ENCODE data around the gene PALD1.

The PALD1 gene

GRCh38 chr10:70535001-70535400 lies 56.4 kb downstream of the PALD1 start:
- in situ Hi-C loops (cut with HindIII; ENCODE audit: low sequenced_read_pairs) = no loop called here

GRCh38 chr10:70535451-70535850 lies 56.9 kb downstream of the PALD1 start:
- in situ Hi-C loops (cut with HindIII; ENCODE audit: low sequenced_read_pairs) = no loop called here

- in situ Hi-C loops (cut with HindIII; ENCODE audit: low sequenced_read_pairs) = no loop called here
Observed at GRCh38 chr10:70536196-70536861, 57.8 kb downstream of the PALD1 start.

- in situ Hi-C loops (cut with HindIII; ENCODE audit: low sequenced_read_pairs) = no loop called here
Observed at GRCh38 chr10:70537398-70538194, 59.0 kb downstream of the PALD1 start.

- in situ Hi-C loops (cut with HindIII; ENCODE audit: low sequenced_read_pairs) = no loop called here
Observed at GRCh38 chr10:70538195-70538520, 59.6 kb downstream of the PALD1 start.

GRCh38 chr10:70538731-70539338 lies 60.3 kb downstream of the PALD1 start:
- in situ Hi-C loops (cut with HindIII; ENCODE audit: low sequenced_read_pairs) = no loop called here

- in situ Hi-C loops (cut with HindIII; ENCODE audit: low sequenced_read_pairs) = no loop called here
Observed at GRCh38 chr10:70539471-70539870, 60.9 kb downstream of the PALD1 start.

- in situ Hi-C loops (cut with HindIII; ENCODE audit: low sequenced_read_pairs) = loop anchor here (10.0 kb wide), 1 partner anchor 155 kb away; no protein-coding TSS in a partner anchor
Observed at GRCh38 chr10:70540089-70540788, 61.7 kb downstream of the PALD1 start.

- in situ Hi-C loops (cut with HindIII; ENCODE audit: low sequenced_read_pairs) = loop anchor here (10.0 kb wide), 1 partner anchor 154 kb away; no protein-coding TSS in a partner anchor
Observed at GRCh38 chr10:70540789-70541360, 62.3 kb downstream of the PALD1 start.

- in situ Hi-C loops (cut with HindIII; ENCODE audit: low sequenced_read_pairs) = loop anchor here (10.0 kb wide), 1 partner anchor 153 kb away; no protein-coding TSS in a partner anchor
Observed at GRCh38 chr10:70541736-70542564, 63.4 kb downstream of the PALD1 start.

- in situ Hi-C loops (cut with HindIII; ENCODE audit: low sequenced_read_pairs) = loop anchor here (10.0 kb wide), 1 partner anchor 152 kb away; no protein-coding TSS in a partner anchor
Observed at GRCh38 chr10:70542565-70542938, 64.0 kb downstream of the PALD1 start.

- in situ Hi-C loops (cut with HindIII; ENCODE audit: low sequenced_read_pairs) = loop anchor here (10.0 kb wide), 1 partner anchor 151 kb away; no protein-coding TSS in a partner anchor
Observed at GRCh38 chr10:70543911-70544310, 65.3 kb downstream of the PALD1 start.

GRCh38 chr10:70544431-70545340 lies 66.1 kb downstream of the PALD1 start:
- in situ Hi-C loops (cut with HindIII; ENCODE audit: low sequenced_read_pairs) = loop anchor here (10.0 kb wide), 1 partner anchor 150 kb away; no protein-coding TSS in a partner anchor

GRCh38 chr10:70546584-70546983 lies 68.0 kb downstream of the PALD1 start:
- in situ Hi-C loops (cut with HindIII; ENCODE audit: low sequenced_read_pairs) = loop anchor here (10.0 kb wide), 1 partner anchor 148 kb away; no protein-coding TSS in a partner anchor

- in situ Hi-C loops (cut with HindIII; ENCODE audit: low sequenced_read_pairs) = loop anchor here (10.0 kb wide), 1 partner anchor 145 kb away; no protein-coding TSS in a partner anchor
Observed at GRCh38 chr10:70549351-70549961, 70.9 kb downstream of the PALD1 start.

GRCh38 chr10:70549962-70550458 lies 71.4 kb downstream of the PALD1 start:
- in situ Hi-C loops (cut with HindIII; ENCODE audit: low sequenced_read_pairs) = loop anchor here (10.0 kb wide), 1 partner anchor 145 kb away; no protein-coding TSS in a partner anchor

GRCh38 chr10:70550459-70550858 lies 71.9 kb downstream of the PALD1 start:
- in situ Hi-C loops (cut with HindIII; ENCODE audit: low sequenced_read_pairs) = no loop called here

- in situ Hi-C loops (cut with HindIII; ENCODE audit: low sequenced_read_pairs) = no loop called here
Observed at GRCh38 chr10:70551466-70551865, 72.9 kb downstream of the PALD1 start.
